22Rv1 (cell line): Measurements from ENCODE around the gene SLC6A4.

ENCODE experiments used
- H3K27ac ChIP-seq: fragments of 450-650 bp; 2 replicates; pipeline ENCODE4 v1.5.1; 2017
- CTCF ChIP-seq: fragments of 450-650 bp; IDR thresholded peaks from 2 replicates; pipeline ENCODE4 v1.5.1; 2017; ENCODE audit warnings: mild to moderate bottlenecking
- ZFX ChIP-seq: fragments of 450-650 bp; IDR thresholded peaks from 2 replicates; pipeline ENCODE4 v1.6.1; 2017; ENCODE audit warnings: antibody characterized with exemption, borderline replicate concordance

Gene SLC6A4

DNA sequence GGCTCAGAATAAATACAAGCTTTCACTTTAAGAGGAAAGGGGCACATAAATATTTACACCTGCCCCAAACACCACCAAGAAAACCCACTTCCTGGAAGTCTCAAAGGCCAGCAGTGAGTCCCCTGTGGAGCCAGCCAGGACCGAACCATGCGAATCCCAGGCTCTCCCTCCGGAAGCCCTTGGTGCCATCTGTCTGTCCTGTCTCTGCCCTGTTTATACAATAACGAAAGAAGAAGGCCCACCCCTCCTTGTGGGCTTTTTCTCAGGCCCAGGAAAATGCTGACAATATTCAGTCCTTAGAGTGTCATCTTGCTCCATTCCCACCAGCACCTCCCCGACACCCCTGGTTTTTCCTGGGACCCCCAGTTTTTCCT is 3.6 kb upstream of the SLC6A4 start:
- no peak overlapping the region for H3K27ac ChIP-seq
- TF ChIP-seq ZFX: no peak
- TF ChIP-seq CTCF: no peak

GRCh38 chr17:30238387-30239088 is 3.0 kb upstream of the SLC6A4 start:
- TF ChIP-seq CTCF (no peak), ZFX (no peak)
- no peak overlapping the region for H3K27ac ChIP-seq

GRCh38 chr17:30238003-30238344 is 2.5 kb upstream of the SLC6A4 start:
- no peak for TF ChIP-seq ZFX
- no peak for TF ChIP-seq CTCF
- no peak overlapping the region for H3K27ac ChIP-seq

DNA sequence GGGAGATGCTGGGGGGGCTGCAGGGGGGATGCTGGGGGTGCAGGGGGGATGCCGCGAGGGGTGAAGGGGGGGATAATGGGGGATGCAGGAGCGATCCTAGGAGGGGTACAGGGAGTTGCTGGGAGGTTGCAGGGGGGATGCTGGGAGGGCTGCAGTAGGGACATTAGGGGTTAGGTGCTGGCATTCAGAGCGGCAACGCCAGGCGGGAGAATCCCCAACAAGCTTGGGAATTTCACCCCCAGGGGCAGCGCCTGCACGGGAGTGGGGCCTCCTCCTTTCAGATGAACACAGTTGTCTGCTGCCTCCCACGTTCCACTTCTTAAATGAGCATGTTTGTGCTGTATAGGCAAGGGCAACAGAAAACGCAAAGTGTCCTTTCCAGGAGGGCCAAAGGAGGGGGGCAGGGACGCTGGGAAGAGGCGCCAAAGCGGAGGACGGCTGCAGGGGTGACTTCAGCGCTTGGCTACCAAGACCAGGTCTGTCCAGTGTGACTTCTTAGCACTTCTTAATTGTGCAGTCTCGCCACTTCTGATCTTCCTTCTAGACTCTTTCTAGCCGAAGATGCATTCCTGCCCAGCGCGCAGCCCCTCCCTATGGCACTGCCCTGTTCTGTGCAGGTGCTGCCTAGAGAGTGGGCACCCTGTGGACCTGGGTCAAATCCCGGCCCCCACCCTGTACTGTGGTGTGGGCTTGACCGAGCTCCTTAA is 2.0 kb upstream of the SLC6A4 start:
- no peak overlapping the region for H3K27ac ChIP-seq
- no peak for TF ChIP-seq ZFX
- no peak for TF ChIP-seq CTCF

GRCh38 chr17:30236766-30237165 is 1.3 kb upstream of the SLC6A4 start:
- TF ChIP-seq ZFX (no peak), CTCF (peak; percentile 61)

DNA sequence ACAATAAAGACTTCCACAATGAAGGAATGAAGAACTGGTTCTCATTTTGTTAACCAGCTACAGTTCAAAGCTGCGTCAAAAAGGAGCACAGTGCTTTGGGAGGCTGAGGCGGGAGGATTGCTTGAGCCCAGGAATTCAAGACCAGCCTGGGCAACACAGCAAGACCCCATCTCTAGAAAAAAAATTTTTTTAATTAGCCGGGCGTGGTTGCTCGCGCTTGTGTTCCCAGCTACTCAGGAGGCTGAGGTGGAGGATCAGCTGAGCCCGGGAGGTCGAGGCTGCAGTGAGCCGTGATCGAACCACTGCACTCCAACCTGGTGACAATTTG is 764 bp upstream of the SLC6A4 start:
- no peak overlapping the region for H3K27ac ChIP-seq
- no peak for TF ChIP-seq CTCF
- no peak for TF ChIP-seq ZFX

More at GRCh38 chr17:30236766-30237165, 1.3 kb upstream of the SLC6A4 start:
- H3K27ac ChIP-seq: no peak overlapping the region

DNA sequence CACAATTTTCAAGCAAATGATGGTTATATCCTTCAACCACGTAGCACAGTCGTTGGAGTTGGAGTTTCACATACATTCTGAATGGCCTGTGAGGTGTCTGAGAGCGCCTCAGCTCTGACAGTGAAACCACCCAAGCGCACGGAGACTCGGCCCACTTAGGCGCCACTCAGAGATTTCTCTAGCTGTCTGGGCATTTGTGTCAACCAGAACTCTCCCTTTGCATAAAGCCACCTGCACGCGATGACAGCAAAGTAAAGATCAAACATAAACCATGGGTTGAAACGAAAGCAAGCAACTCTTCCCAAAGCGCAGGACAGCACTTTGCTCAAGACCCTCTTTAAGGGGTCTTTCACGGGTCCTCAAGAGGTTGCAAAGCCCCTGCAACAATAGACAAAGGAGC is 533 bp downstream of the SLC6A4 start:
- H3K27ac ChIP-seq: no peak overlapping the region
- TF ChIP-seq CTCF: no peak
- TF ChIP-seq ZFX: no peak
